ENCODE results near the gene CASP10. TPM values are rescaled to one million over a fixed set of nuclear protein-coding genes. Genes with fewer than 3 reads are reported as not detected.

CASP10 gene
- total RNA-seq, 2 donors from 2014 or later = 3.5 to 6.8 TPM

GRCh38 chr2:201246280-201246679, 63.3 kb downstream of the CASP10 start:
- H3K9me3 ChIP-seq = peaks cover 0 to 6% of the 10 kb centered on the region in 2 donors
- H3K27ac ChIP-seq = no peak overlapping the region
- no peak for DNase-seq (ENCODE audit: low spot score)
- H3K36me3 ChIP-seq = no peaks in the 10 kb centered on the region
- H3K27me3 ChIP-seq = no peaks in the 10 kb centered on the region
- H3K4me1 ChIP-seq = no peaks in the 10 kb centered on the region
- TF ChIP-seq, protein P1, sequence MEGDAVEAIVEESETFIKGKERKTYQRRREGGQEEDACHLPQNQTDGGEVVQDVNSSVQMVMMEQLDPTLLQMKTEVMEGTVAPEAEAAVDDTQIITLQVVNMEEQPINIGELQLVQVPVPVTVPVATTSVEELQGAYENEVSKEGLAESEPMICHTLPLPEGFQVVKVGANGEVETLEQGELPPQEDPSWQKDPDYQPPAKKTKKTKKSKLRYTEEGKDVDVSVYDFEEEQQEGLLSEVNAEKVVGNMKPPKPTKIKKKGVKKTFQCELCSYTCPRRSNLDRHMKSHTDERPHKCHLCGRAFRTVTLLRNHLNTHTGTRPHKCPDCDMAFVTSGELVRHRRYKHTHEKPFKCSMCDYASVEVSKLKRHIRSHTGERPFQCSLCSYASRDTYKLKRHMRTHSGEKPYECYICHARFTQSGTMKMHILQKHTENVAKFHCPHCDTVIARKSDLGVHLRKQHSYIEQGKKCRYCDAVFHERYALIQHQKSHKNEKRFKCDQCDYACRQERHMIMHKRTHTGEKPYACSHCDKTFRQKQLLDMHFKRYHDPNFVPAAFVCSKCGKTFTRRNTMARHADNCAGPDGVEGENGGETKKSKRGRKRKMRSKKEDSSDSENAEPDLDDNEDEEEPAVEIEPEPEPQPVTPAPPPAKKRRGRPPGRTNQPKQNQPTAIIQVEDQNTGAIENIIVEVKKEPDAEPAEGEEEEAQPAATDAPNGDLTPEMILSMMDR (IDR thresholded peaks at IDR 0.05) = no peak
- H3K4me3 ChIP-seq = no peak overlapping the region

- no peaks in the 10 kb centered on the region for H3K27me3 ChIP-seq
- TF ChIP-seq, protein P1 (IDR thresholded peaks at IDR 0.05) = no peak
- no peaks in the 10 kb centered on the region for H3K4me1 ChIP-seq
Observed at GRCh38 chr2:201248288-201248844, 65.4 kb downstream of the CASP10 start.

GRCh38 chr2:201249889-201250288, 66.9 kb downstream of the CASP10 start:
- Histone ChIP-seq H3K27ac (no peak overlapping the region), H3K27me3 (no peaks in the 10 kb centered on the region), H3K4me3 (no peak overlapping the region), H3K36me3 (no peaks in the 10 kb centered on the region), H3K4me1 (no peaks in the 10 kb centered on the region), H3K9me3 (no peaks in the 10 kb centered on the region)
- TF ChIP-seq, protein P1 (IDR thresholded peaks at IDR 0.05) = no peak
- DNase-seq (ENCODE audit: low spot score) = no peak

More at GRCh38 chr2:201248288-201248844, 65.4 kb downstream of the CASP10 start:
- H3K4me3 ChIP-seq = no peak overlapping the region
- no peaks in the 10 kb centered on the region for H3K9me3 ChIP-seq
- DNase-seq (ENCODE audit: low spot score) = no peak
- H3K27ac ChIP-seq = no peak overlapping the region
- H3K36me3 ChIP-seq = no peaks in the 10 kb centered on the region

DNA sequence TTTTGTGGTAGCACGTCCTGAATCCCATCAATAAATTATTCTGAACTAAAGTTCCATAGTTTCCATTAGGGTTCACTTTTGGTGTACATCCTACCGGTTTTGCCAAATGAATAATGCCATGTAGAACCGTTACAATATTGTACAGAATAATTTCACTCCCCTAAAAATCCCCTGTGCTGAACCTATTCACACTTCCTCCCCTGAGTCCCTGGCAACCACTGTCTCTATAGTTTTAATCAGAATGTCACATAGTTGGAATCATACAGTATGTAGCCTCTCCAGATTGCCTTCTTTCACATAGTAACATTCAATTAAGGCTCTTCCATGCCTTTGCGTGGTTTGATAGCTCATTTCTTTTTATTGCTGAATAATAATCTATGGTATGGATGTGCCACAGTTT, 67.8 kb downstream of the CASP10 start:
- no peak overlapping the region for H3K27ac ChIP-seq
- TF ChIP-seq, protein P1 (IDR thresholded peaks at IDR 0.05) = no peak
- H3K36me3 ChIP-seq = no peaks in the 10 kb centered on the region
- DNase-seq (ENCODE audit: low spot score) = no peak
- H3K27me3 ChIP-seq = no peaks in the 10 kb centered on the region
- no peaks in the 10 kb centered on the region for H3K4me1 ChIP-seq
- H3K9me3 ChIP-seq = no peaks in the 10 kb centered on the region
- no peak overlapping the region for H3K4me3 ChIP-seq

GRCh38 chr2:201254081-201254730, 71.3 kb downstream of the CASP10 start:
- Histone ChIP-seq H3K4me1 (peaks cover 0 to 8% of the 10 kb centered on the region in 2 donors), H3K27ac (no peak overlapping the region), H3K36me3 (no peaks in the 10 kb centered on the region), H3K27me3 (no peaks in the 10 kb centered on the region), H3K9me3 (no peaks in the 10 kb centered on the region), H3K4me3 (no peak overlapping the region)
- TF ChIP-seq, protein P1 (IDR thresholded peaks at IDR 0.05) = no peak
- no peak for DNase-seq (ENCODE audit: low spot score)

Data from right atrium auricular region (tissue), 2 donors.